Measurements from ENCODE around the gene INHBC.

DNA sequence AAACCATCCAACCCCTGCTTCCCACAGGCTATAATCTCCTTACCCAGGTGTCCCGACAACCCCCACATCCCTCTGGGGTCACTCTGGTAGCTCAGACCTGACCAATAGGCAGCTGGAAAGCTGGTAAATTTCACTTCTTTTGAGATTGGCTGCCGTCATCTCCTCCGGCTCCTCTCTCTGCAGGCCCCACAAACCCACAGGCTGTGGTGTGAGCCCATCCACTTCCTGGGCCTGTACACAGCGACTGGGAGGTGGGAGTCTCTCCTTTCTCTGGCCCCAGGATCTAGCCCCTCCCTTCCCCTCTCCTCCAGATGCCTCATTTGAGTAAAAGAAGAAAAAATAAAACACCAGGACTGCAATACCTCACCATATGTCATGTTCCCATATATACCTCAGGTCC is 709 bp downstream of the INHBC start:
- TF ChIP-seq, protein P1, sequence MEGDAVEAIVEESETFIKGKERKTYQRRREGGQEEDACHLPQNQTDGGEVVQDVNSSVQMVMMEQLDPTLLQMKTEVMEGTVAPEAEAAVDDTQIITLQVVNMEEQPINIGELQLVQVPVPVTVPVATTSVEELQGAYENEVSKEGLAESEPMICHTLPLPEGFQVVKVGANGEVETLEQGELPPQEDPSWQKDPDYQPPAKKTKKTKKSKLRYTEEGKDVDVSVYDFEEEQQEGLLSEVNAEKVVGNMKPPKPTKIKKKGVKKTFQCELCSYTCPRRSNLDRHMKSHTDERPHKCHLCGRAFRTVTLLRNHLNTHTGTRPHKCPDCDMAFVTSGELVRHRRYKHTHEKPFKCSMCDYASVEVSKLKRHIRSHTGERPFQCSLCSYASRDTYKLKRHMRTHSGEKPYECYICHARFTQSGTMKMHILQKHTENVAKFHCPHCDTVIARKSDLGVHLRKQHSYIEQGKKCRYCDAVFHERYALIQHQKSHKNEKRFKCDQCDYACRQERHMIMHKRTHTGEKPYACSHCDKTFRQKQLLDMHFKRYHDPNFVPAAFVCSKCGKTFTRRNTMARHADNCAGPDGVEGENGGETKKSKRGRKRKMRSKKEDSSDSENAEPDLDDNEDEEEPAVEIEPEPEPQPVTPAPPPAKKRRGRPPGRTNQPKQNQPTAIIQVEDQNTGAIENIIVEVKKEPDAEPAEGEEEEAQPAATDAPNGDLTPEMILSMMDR (IDR thresholded peaks at IDR 0.05): no peak
- TF ChIP-seq POLR2A (IDR thresholded peaks at IDR 0.05): no peak

All from sigmoid colon (tissue), 3 donors.